ENCODE data around the gene STKLD1. TPM values are rescaled to one million over a fixed set of nuclear protein-coding genes. Genes with fewer than 3 reads are reported as not detected.

Gene STKLD1
- total RNA-seq, 1 experiment from 2014 or later = 3.4 TPM

GRCh38 chr9:133402689-133403088, 26.5 kb downstream of the STKLD1 start:
- BruUV-seq (replicated peaks) = no TSS peak
- Mint-ChIP-seq H3K9me3 (ENCODE audit: unreplicated experiment) (no peaks in the 10 kb centered on the region), H3K36me3 (ENCODE audit: insufficient read depth, unreplicated experiment) (peaks cover 45% of the 10 kb centered on the region), H3K4me3 (ENCODE audit: unreplicated experiment) (no peak overlapping the region), H3K27me3 (ENCODE audit: insufficient read depth, unreplicated experiment) (no peaks in the 10 kb centered on the region), H3K4me1 (ENCODE audit: low read depth, unreplicated experiment) (no peaks in the 10 kb centered on the region), H3K27ac (ENCODE audit: unreplicated experiment) (no peak overlapping the region)
- H3K36me3 ChIP-seq (ENCODE audit: control insufficient read depth, insufficient read depth, low read length) = 0 out of 2 replicates have a peak, but pooled peaks cover 2% of the 10 kb centered on the region
- POLR2A ChIA-PET = interaction anchor here (0.6 kb wide), 1 partner anchor 13 kb away, joined by 4 read pairs; no protein-coding TSS in a partner anchor
- no peaks in the 10 kb centered on the region for H3K9me3 ChIP-seq
- TF ChIP-seq, protein P1, sequence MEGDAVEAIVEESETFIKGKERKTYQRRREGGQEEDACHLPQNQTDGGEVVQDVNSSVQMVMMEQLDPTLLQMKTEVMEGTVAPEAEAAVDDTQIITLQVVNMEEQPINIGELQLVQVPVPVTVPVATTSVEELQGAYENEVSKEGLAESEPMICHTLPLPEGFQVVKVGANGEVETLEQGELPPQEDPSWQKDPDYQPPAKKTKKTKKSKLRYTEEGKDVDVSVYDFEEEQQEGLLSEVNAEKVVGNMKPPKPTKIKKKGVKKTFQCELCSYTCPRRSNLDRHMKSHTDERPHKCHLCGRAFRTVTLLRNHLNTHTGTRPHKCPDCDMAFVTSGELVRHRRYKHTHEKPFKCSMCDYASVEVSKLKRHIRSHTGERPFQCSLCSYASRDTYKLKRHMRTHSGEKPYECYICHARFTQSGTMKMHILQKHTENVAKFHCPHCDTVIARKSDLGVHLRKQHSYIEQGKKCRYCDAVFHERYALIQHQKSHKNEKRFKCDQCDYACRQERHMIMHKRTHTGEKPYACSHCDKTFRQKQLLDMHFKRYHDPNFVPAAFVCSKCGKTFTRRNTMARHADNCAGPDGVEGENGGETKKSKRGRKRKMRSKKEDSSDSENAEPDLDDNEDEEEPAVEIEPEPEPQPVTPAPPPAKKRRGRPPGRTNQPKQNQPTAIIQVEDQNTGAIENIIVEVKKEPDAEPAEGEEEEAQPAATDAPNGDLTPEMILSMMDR (IDR thresholded peaks at IDR 0.05; ENCODE audit: insufficient read depth in 1 of 2, low read depth in 1 of 2, low read length in 1 of 2, severe bottlenecking in 1 of 2, unreplicated experiment in 1 of 2) = no peak
- DNase-seq = no peak
- no peaks in the 10 kb centered on the region; the same call in 1 of the 2 replicates for H3K4me1 ChIP-seq
- H3K27me3 ChIP-seq (replicated peaks; ENCODE audit: control insufficient read depth, insufficient read depth, low read length) = no peaks in the 10 kb centered on the region
- CTCF ChIA-PET = interaction anchor here (0.5 kb wide), 1 partner anchor 213 kb away, joined by 3 read pairs; no protein-coding TSS in a partner anchor
- H3K4me3 ChIP-seq (ENCODE audit: low read depth, low read length) = no peak overlapping the region
- intact Hi-C loops (cut with micrococcal nuclease; ENCODE audit: unreplicated experiment) = no loop called here

- Histone ChIP-seq H3K4me1 (no peaks in the 10 kb centered on the region; the same call in 1 of the 2 replicates), H3K4me3 (ENCODE audit: low read depth, low read length) (no peak overlapping the region), H3K27me3 (replicated peaks; ENCODE audit: control insufficient read depth, insufficient read depth, low read length) (no peaks in the 10 kb centered on the region), H3K36me3 (ENCODE audit: control insufficient read depth, insufficient read depth, low read length) (0 out of 2 replicates have a peak, but pooled peaks cover 2% of the 10 kb centered on the region), H3K9me3 (no peaks in the 10 kb centered on the region)
- Mint-ChIP-seq H3K9me3 (ENCODE audit: unreplicated experiment) (no peaks in the 10 kb centered on the region), H3K4me1 (ENCODE audit: low read depth, unreplicated experiment) (no peaks in the 10 kb centered on the region), H3K27me3 (ENCODE audit: insufficient read depth, unreplicated experiment) (no peaks in the 10 kb centered on the region), H3K36me3 (ENCODE audit: insufficient read depth, unreplicated experiment) (peaks cover 49% of the 10 kb centered on the region), H3K4me3 (ENCODE audit: unreplicated experiment) (no peak overlapping the region), H3K27ac (ENCODE audit: unreplicated experiment) (peak overlapping the region; percentile 11)
- intact Hi-C loops (cut with micrococcal nuclease; ENCODE audit: unreplicated experiment) = loop anchor here (1.0 kb wide), 1 partner anchor 45 kb away; no protein-coding TSS in a partner anchor
- BruUV-seq (replicated peaks) = no TSS peak
- DNase-seq = peak in 1 of 2 experiments; percentile 71
- CTCF ChIA-PET = interaction anchor here (0.9 to 1.0 kb wide), 2 partner anchors 34 to 48 kb away, joined by 3 to 4 read pairs; partner anchors contain the start of gene SURF1
- POLR2A ChIA-PET = interaction anchor here (0.6 kb wide), 1 partner anchor 55 kb away, joined by 3 read pairs; no protein-coding TSS in a partner anchor
- TF ChIP-seq, protein P1 (IDR thresholded peaks at IDR 0.05; ENCODE audit: insufficient read depth in 1 of 2, low read depth in 1 of 2, low read length in 1 of 2, severe bottlenecking in 1 of 2, unreplicated experiment in 1 of 2) = peak; percentile 55 to 74
These were observed 27.7 kb downstream of the STKLD1 start for GRCh38 chr9:133403766-133404453.

GRCh38 chr9:133404454-133405002, 28.4 kb downstream of the STKLD1 start:
- intact Hi-C loops (cut with micrococcal nuclease; ENCODE audit: unreplicated experiment) = loop anchor here (1.0 kb wide), 1 partner anchor 45 kb away; no protein-coding TSS in a partner anchor
- Histone ChIP-seq H3K36me3 (ENCODE audit: control insufficient read depth, insufficient read depth, low read length) (0 out of 2 replicates have a peak, but pooled peaks cover 2% of the 10 kb centered on the region), H3K9me3 (no peaks in the 10 kb centered on the region), H3K27me3 (replicated peaks; ENCODE audit: control insufficient read depth, insufficient read depth, low read length) (no peaks in the 10 kb centered on the region), H3K4me1 (no peaks in the 10 kb centered on the region), H3K4me3 (ENCODE audit: low read depth, low read length) (no peak overlapping the region)
- Mint-ChIP-seq H3K4me3 (ENCODE audit: unreplicated experiment) (no peak overlapping the region), H3K4me1 (ENCODE audit: low read depth, unreplicated experiment) (no peaks in the 10 kb centered on the region), H3K27ac (ENCODE audit: unreplicated experiment) (peak overlapping the region; percentile 11), H3K36me3 (ENCODE audit: insufficient read depth, unreplicated experiment) (peaks cover 51% of the 10 kb centered on the region), H3K27me3 (ENCODE audit: insufficient read depth, unreplicated experiment) (no peaks in the 10 kb centered on the region), H3K9me3 (ENCODE audit: unreplicated experiment) (no peaks in the 10 kb centered on the region)
- ChIA-PET CTCF (interaction anchor here (0.9 to 1.7 kb wide), 3 partner anchors 33 to 49 kb away, joined by 3 to 4 read pairs (median 3); partner anchors contain the start of gene SURF1), POLR2A (interaction anchor here (0.6 kb wide), 1 partner anchor 55 kb away, joined by 3 read pairs; no protein-coding TSS in a partner anchor)
- no TSS peak for BruUV-seq (replicated peaks)
- TF ChIP-seq, protein P1 (IDR thresholded peaks at IDR 0.05; ENCODE audit: insufficient read depth in 1 of 2, low read depth in 1 of 2, low read length in 1 of 2, severe bottlenecking in 1 of 2, unreplicated experiment in 1 of 2) = no peak
- peak in 1 of 2 experiments; percentile 29 for DNase-seq
